H1 (cell line): ENCODE measurements around the gene EPB41L5. TPM values are rescaled to one million over a fixed set of nuclear protein-coding genes. Genes with fewer than 3 reads are reported as not detected.

ENCODE experiments used
- CTCF ChIA-PET: fragments of 300-600 bp; sonication (Branson Sonifier 250); formaldehyde crosslinking; loops from one replicate; lab custom pipeline; 2021; ENCODE audit not compliant: partially characterized antibody; lab: Charles Lee
- POLR2A ChIA-PET: fragments of 300-600 bp; sonication (Branson Sonifier 250); formaldehyde crosslinking; loops from one replicate; lab custom pipeline; 2021; ENCODE audit warnings: inconsistent platforms; ENCODE audit not compliant: partially characterized antibody; lab: Charles Lee
- DNase-seq, 2 experiments: peaks; one replicate each; pipeline versions ENCODE4 v3.0.0 to v3.0.0-alpha.2; 2010 to 2022; ENCODE audit warnings: low spot score in 2 of 2, low read depth in 1 of 2, mixed read lengths in 1 of 2
- FAIRE-seq: peaks from 2 replicates; lab custom pipeline; 2011; peaks lifted over from hg19 to GRCh38; lab: Jason Lieb, UNC
- H2AFZ ChIP-seq: 2 replicates; pipeline ENCODE4 v1.8.1; 2012; ENCODE audit warnings: low read length, inconsistent platforms
- H2AK5ac ChIP-seq: 2 replicates; pipeline ENCODE4 v1.6.1; 2013; ENCODE audit warnings: low read depth, low read length
- H2BK120ac ChIP-seq: replicated peaks from 2 replicates; pipeline ENCODE3; 2013; ENCODE audit warnings: low read depth, low read length, inconsistent platforms
- H2BK12ac ChIP-seq: 2 replicates; pipeline ENCODE4 v1.6.1; 2013; ENCODE audit warnings: low read depth, low read length
- H2BK15ac ChIP-seq: 2 replicates; pipeline ENCODE4 v1.6.1; 2013; ENCODE audit warnings: low read length
- H2BK20ac ChIP-seq: 2 replicates; pipeline ENCODE4 v1.6.1; 2013; ENCODE audit warnings: low read length
- H2BK5ac ChIP-seq: 2 replicates; pipeline ENCODE4 v1.6.1; 2013; ENCODE audit warnings: low read depth, low read length
- H3K14ac ChIP-seq: 2 replicates; pipeline ENCODE4 v1.6.1; 2013; ENCODE audit warnings: inconsistent platforms; ENCODE audit not compliant: insufficient read length
- H3K18ac ChIP-seq: 2 replicates; pipeline ENCODE4 v1.6.1; 2013; ENCODE audit warnings: low read length; ENCODE audit errors: extremely low read depth
- H3K23ac ChIP-seq: 2 replicates; pipeline ENCODE4 v1.6.1; 2013; ENCODE audit warnings: inconsistent platforms; ENCODE audit not compliant: insufficient read length
- H3K23me2 ChIP-seq: 2 replicates; pipeline ENCODE4 v1.6.1; 2013; ENCODE audit warnings: low read depth, low read length
- H3K27ac ChIP-seq: 2 replicates; pipeline ENCODE4 v1.6.1; 2011; ENCODE audit warnings: low read depth, low read length, inconsistent platforms
- H3K27me3 ChIP-seq, 4 experiments: replicated peaks in 1 of 4; 1 replicate in 1 of 4; 2 replicates in 3 of 4; pipeline versions ENCODE4 v1.6.1 to v1.8.1; 2011 to 2013; ENCODE audit warnings: low read length in 3 of 4, mild to moderate bottlenecking in 3 of 4, inconsistent platforms in 2 of 4, mixed read lengths in 2 of 4, moderate library complexity in 1 of 4; ENCODE audit not compliant: control insufficient read depth in 3 of 4, insufficient read depth in 3 of 4; ENCODE audit errors: extremely low read depth in 1 of 4
- H3K36me3 ChIP-seq, 4 experiments: 2 replicates each; pipeline versions ENCODE4 v1.6.1 to v1.8.1; 2011 to 2013; ENCODE audit warnings: mild to moderate bottlenecking in 4 of 4, low read length in 3 of 4, moderate library complexity in 2 of 4, control low read depth in 1 of 4, inconsistent platforms in 1 of 4; ENCODE audit not compliant: insufficient read depth in 4 of 4, control insufficient read depth in 2 of 4
- H3K4ac ChIP-seq: replicated peaks from 2 replicates; pipeline ENCODE3; 2013; ENCODE audit warnings: low read length, low read depth, mixed read lengths, inconsistent platforms; ENCODE audit not compliant: insufficient read length
- H3K4me1 ChIP-seq, 4 experiments: replicated peaks in 1 of 4; 1 replicate in 1 of 4; 2 replicates in 3 of 4; pipeline versions ENCODE4 v1.6.1 to v1.8.1; 2011 to 2013; ENCODE audit warnings: low read length in 3 of 4, inconsistent platforms in 2 of 4, mixed read lengths in 1 of 4; ENCODE audit not compliant: insufficient read depth in 4 of 4, control insufficient read depth in 3 of 4
- H3K4me2 ChIP-seq, 2 experiments: 2 replicates each; pipeline versions ENCODE4 v1.6.1 to v1.8.1; 2011 to 2013; ENCODE audit warnings: low read depth in 2 of 2, low read length in 2 of 2, control low read depth in 1 of 2, inconsistent platforms in 1 of 2, mild to moderate bottlenecking in 1 of 2; ENCODE audit not compliant: insufficient read depth in 1 of 2
- H3K4me3 ChIP-seq, 4 experiments: fragments of 200-600, 300-600 bp in 1 of 4; sonication (generic), shearing (Covaris generic), sonication (Bioruptor Twin) in 1 of 4; 2 replicates each; pipeline versions ENCODE4 v1.5.1 to v1.8.1; 2011 to 2016; ENCODE audit warnings: low read length in 4 of 4, low read depth in 3 of 4, control low read depth in 2 of 4, inconsistent platforms in 2 of 4, mild to moderate bottlenecking in 2 of 4, mixed read lengths in 1 of 4, moderate library complexity in 1 of 4; ENCODE audit not compliant: insufficient read depth in 2 of 4; ENCODE audit errors: extremely low read depth in 1 of 4
- H3K56ac ChIP-seq: replicated peaks from 2 replicates; pipeline ENCODE3; 2013; ENCODE audit warnings: low read depth, mild to moderate bottlenecking, mixed read lengths, low read length, inconsistent platforms; ENCODE audit not compliant: insufficient read length
- H3K79me1 ChIP-seq: 2 replicates; pipeline ENCODE4 v1.6.1; 2013; ENCODE audit warnings: low read depth, low read length, control low read depth
- H3K79me2 ChIP-seq, 2 experiments: 2 replicates each; pipeline versions ENCODE4 v1.6.1 to v1.8.1; 2012 to 2013; ENCODE audit warnings: low read length in 2 of 2, mild to moderate bottlenecking in 2 of 2, inconsistent platforms in 1 of 2; ENCODE audit not compliant: insufficient read depth in 2 of 2, control insufficient read depth in 1 of 2
- H3K9ac ChIP-seq, 4 experiments: replicated peaks in 1 of 4; 1 replicate in 1 of 4; 2 replicates in 3 of 4; pipeline versions ENCODE4 v1.6.1 to v1.8.1; 2011 to 2013; ENCODE audit warnings: low read depth in 3 of 4, low read length in 3 of 4, control low read depth in 2 of 4, mild to moderate bottlenecking in 2 of 4, moderate library complexity in 2 of 4, inconsistent platforms in 1 of 4; ENCODE audit errors: extremely low read depth in 1 of 4
- H3K9me3 ChIP-seq, 2 experiments: 2 replicates each; pipeline versions ENCODE4 v1.6.1 to v1.8.1; 2012 to 2013; ENCODE audit warnings: mild to moderate bottlenecking in 2 of 2, moderate library complexity in 2 of 2, control low read depth in 1 of 2, inconsistent platforms in 1 of 2, low read depth in 1 of 2, low read length in 1 of 2, mixed read lengths in 1 of 2; ENCODE audit not compliant: insufficient read depth in 2 of 2
- H4K20me1 ChIP-seq, 2 experiments: replicated peaks in 1 of 2; 2 replicates each; pipeline versions ENCODE3 to v1.8.1; 2011 to 2013; ENCODE audit warnings: inconsistent platforms in 2 of 2, low read length in 2 of 2, mild to moderate bottlenecking in 1 of 2; ENCODE audit not compliant: insufficient read depth in 2 of 2, control insufficient read depth in 1 of 2
- H4K5ac ChIP-seq: 2 replicates; pipeline ENCODE4 v1.6.1; 2013; ENCODE audit warnings: low read length, low read depth, mixed read lengths, inconsistent platforms; ENCODE audit not compliant: insufficient read length
- H4K8ac ChIP-seq: 2 replicates; pipeline ENCODE4 v1.8.0; 2013; ENCODE audit warnings: mild to moderate bottlenecking, moderate library complexity, low read length, inconsistent platforms; ENCODE audit not compliant: insufficient read depth; ENCODE audit errors: extremely low read depth
- H4K91ac ChIP-seq: replicated peaks from 2 replicates; pipeline ENCODE3; 2013; ENCODE audit warnings: low read length, mixed read lengths, inconsistent platforms; ENCODE audit not compliant: insufficient read length
- GTF2F1 ChIP-seq: IDR thresholded peaks from 2 replicates; pipeline ENCODE4 v1.6.1; 2012; ENCODE audit warnings: low read depth, low read length, improper control_type of control experiment, borderline replicate concordance
- MAFK ChIP-seq: IDR thresholded peaks from 2 replicates; pipeline ENCODE4 v1.6.1; 2012; ENCODE audit warnings: low read depth, mild to moderate bottlenecking, improper control_type of control experiment, low read length
- POLR2AphosphoS5 ChIP-seq: IDR thresholded peaks from 2 replicates; pipeline ENCODE4 v1.6.1; 2011; ENCODE audit warnings: low read depth, low read length
- POU5F1 ChIP-seq: IDR thresholded peaks from 2 replicates; pipeline ENCODE4 v1.6.1; 2011; ENCODE audit warnings: low read depth, mild to moderate bottlenecking, low read length, moderate library complexity
- RFX5 ChIP-seq: IDR thresholded peaks from 2 replicates; pipeline ENCODE4 v1.6.1; 2011; ENCODE audit warnings: low read depth, low read length, improper control_type of control experiment, borderline replicate concordance
- SUZ12 ChIP-seq: fragments of 200-600 bp; sonication (generic); IDR thresholded peaks from 2 replicates; pipeline ENCODE4 v1.6.1; 2012; ENCODE audit warnings: mild to moderate bottlenecking, inconsistent platforms, low read length, moderate library complexity, mixed read lengths
- WGBS, 2 experiments: shearing (Covaris generic) in 1 of 2; methylation state at CpG; one replicate each; pipeline versions ENCODE4 v1.1.6 to v1.1.7; 2013 to 2015; ENCODE audit warnings: low lambda C conversion rate in 2 of 2, mixed read lengths in 2 of 2, inconsistent platforms in 1 of 2, low coverage in 1 of 2, missing lambda C conversion rate in 1 of 2; ENCODE audit not compliant: insufficient replicate concordance in 2 of 2, insufficient coverage in 1 of 2, insufficient read length in 1 of 2; ENCODE audit errors: extremely low coverage in 1 of 2, missing lambda C conversion rate in 1 of 2; 5-methylcytosine and 5-hydroxymethylcytosine counted together
- polyA plus RNA-seq, 7 experiments: library from polyadenylated mRNA; depleted of rRNA in 3 of 7; stranded (reverse) in 5 of 7; unstranded in 2 of 7; fragments of >200 nt in 5 of 7; fragments of 200-250 nt in 2 of 7; gene quantifications; 1 replicate in 5 of 7; 2 replicates in 1 of 7; 4 replicates in 1 of 7; pipeline versions ENCODE4 v1.2.1 to v1.2.3, GENCODE V29; 2011 to 2013; ENCODE audit warnings: missing spikeins in 2 of 7, mixed read lengths in 2 of 7
- total RNA-seq: library from RNA; stranded (reverse); fragmentation: NEBNext Ultra II Directional; extraction: Animal tissue kit (Norgen Biotek cat#: 25700); gene quantifications from 2 replicates; pipeline ENCODE4 v1.2.1, GENCODE V29; 2021
- TF ChIP-seq, protein P1 (sequence below): IDR thresholded peaks from 2 replicates; pipeline ENCODE4 v1.6.1; 2011; ENCODE audit warnings: low read depth, mild to moderate bottlenecking, low read length; ENCODE audit not compliant: insufficient read depth
- TF ChIP-seq, protein P2 (sequence below): IDR thresholded peaks from 2 replicates; pipeline ENCODE4 v1.6.1; 2012; ENCODE audit warnings: inconsistent platforms

Gene EPB41L5
- total and polyA plus RNA-seq, 2 of the 8 experiments (the other 6 are each of a cell fraction or from before 2014, with no cell fraction given) = 13.5 to 32.3 TPM

DNA sequence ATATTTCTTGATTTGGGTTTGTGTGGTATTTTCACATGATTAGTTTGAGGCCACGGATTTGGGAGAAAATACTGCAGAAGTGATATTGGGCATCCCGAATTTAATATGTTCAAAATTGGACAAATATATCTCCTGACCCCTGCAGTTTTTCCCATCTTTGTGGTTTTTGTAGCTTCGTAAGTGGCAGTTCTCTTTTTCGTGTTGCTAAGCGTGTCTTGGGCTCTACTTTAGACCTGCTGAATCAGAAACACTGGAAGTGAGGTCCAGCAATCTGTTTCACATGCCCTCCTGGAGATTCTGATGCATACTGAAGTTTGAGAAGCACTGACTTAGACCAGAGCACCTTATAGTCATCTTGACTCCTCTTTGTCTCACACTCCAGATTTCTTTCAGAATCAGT lies 98.3 kb downstream of the EPB41L5 start:
- Histone ChIP-seq H3K56ac (no peak overlapping the region), H3K23me2 (no peaks in the 10 kb centered on the region), H3K23ac (no peak overlapping the region), H2BK12ac (no peak overlapping the region), H4K5ac (no peak overlapping the region), H4K91ac (no peak overlapping the region), H3K79me1 (no peaks in the 10 kb centered on the region), H3K14ac (no peak overlapping the region), H3K4me1 (no peaks in the 10 kb centered on the region), H3K18ac (no peak overlapping the region), H3K4me3 (no peak overlapping the region), H4K8ac (no peak overlapping the region), H2AFZ (no peak overlapping the region), H2BK20ac (no peak overlapping the region), H3K79me2 (no peaks in the 10 kb centered on the region), H2BK120ac (no peak overlapping the region), H3K9ac (no peak overlapping the region), H3K27ac (no peak overlapping the region), H2BK15ac (no peak overlapping the region), H3K4me2 (no peak overlapping the region), H2BK5ac (no peak overlapping the region), H4K20me1 (no peaks in the 10 kb centered on the region), H3K9me3 (no peaks in the 10 kb centered on the region), H3K27me3 (no peaks in the 10 kb centered on the region), H2AK5ac (no peak overlapping the region), H3K4ac (no peak overlapping the region), H3K36me3 (no peaks in the 10 kb centered on the region)
- DNase-seq (no peak), FAIRE-seq (no peak)
- POLR2A ChIA-PET = no interaction called here
- CTCF ChIA-PET = no interaction called here
- 98% methylated on average over 5 of the region's 5 CpGs; no CpG with 5 or more reads in 1 of the 2 experiments for WGBS, 2 experiments
- TF ChIP-seq GTF2F1 (no peak), RFX5 (no peak), SUZ12 (no peak), POU5F1 (no peak), POLR2AphosphoS5 (no peak), MAFK (no peak)
- TF ChIP-seq, protein P1, sequence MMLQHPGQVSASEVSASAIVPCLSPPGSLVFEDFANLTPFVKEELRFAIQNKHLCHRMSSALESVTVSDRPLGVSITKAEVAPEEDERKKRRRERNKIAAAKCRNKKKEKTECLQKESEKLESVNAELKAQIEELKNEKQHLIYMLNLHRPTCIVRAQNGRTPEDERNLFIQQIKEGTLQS = no peak
- TF ChIP-seq, protein P2, sequence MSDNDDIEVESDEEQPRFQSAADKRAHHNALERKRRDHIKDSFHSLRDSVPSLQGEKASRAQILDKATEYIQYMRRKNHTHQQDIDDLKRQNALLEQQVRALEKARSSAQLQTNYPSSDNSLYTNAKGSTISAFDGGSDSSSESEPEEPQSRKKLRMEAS = no peak
